HEK293 (cell line): Measurements from ENCODE around the gene MAN1B1.
A peak's percentile ranks its signal among the peaks of the same experiment; 100 is the strongest.

Source experiments
- CTCF ChIA-PET: fragments of 350-600 bp; formaldehyde crosslinking; extraction: SDS; loops from one replicate; lab custom pipeline; 2021; ENCODE audit warnings: antibody characterized with exemption; lab: Yijun Ruan, JAX
- POLR2A ChIA-PET: fragments of 300-600 bp; formaldehyde crosslinking; extraction: SDS; loops from one replicate; lab custom pipeline; 2020; ENCODE audit warnings: antibody characterized with exemption, inconsistent platforms; lab: Yijun Ruan, JAX
- H3K27ac ChIP-seq: fragments of 200-500 bp; sonication (Bioruptor generic); 2 replicates; pipeline ENCODE4 v1.5.1; 2014; ENCODE audit warnings: low read depth, low read length, control low read depth, inconsistent platforms; ENCODE audit errors: extremely low read depth
- H3K36me3 ChIP-seq, 2 experiments: fragments of 200-500 bp in 1 of 2; sonication (Bioruptor generic) in 1 of 2; 1 replicate in 1 of 2; 2 replicates in 1 of 2; pipeline ENCODE4 v1.5.1; 2014 to 2017; ENCODE audit warnings: inconsistent platforms in 2 of 2, low read length in 2 of 2; ENCODE audit not compliant: control insufficient read depth in 2 of 2, insufficient read depth in 1 of 2
- H3K4me1 ChIP-seq: fragments of 200-500 bp; sonication (Bioruptor generic); 2 replicates; pipeline ENCODE4 v1.5.1; 2014; ENCODE audit warnings: mild to moderate bottlenecking, low read length, inconsistent platforms; ENCODE audit not compliant: control insufficient read depth, insufficient read depth
- H3K4me3 ChIP-seq: 2 replicates; pipeline ENCODE4 v1.5.1; 2011; ENCODE audit warnings: low read depth, mild to moderate bottlenecking, control low read depth, low read length, moderate library complexity
- H3K9me3 ChIP-seq: fragments of 200-500 bp; sonication (Bioruptor generic); 2 replicates; pipeline ENCODE4 v1.5.1; 2014; ENCODE audit warnings: low read depth, low read length, inconsistent platforms; ENCODE audit not compliant: control insufficient read depth, insufficient read depth
- HIC1 ChIP-seq: fragments of 450-650 bp; formaldehyde crosslinking; IDR thresholded peaks from 2 replicates; pipeline ENCODE4 v1.5.1; 2016; ENCODE audit warnings: missing biosample characterization, missing genetic modification characterization
- KLF1 ChIP-seq: fragments of 450-650 bp; formaldehyde crosslinking; IDR thresholded peaks from 2 replicates; pipeline ENCODE4 v1.5.1; 2016; ENCODE audit warnings: missing biosample characterization, missing genetic modification characterization
- KLF9 ChIP-seq: fragments of 450-650 bp; formaldehyde crosslinking; IDR thresholded peaks from 2 replicates; pipeline ENCODE4 v1.5.1; 2016; ENCODE audit warnings: missing biosample characterization, missing genetic modification characterization, low read depth
- PRDM10 ChIP-seq: fragments of 450-650 bp; formaldehyde crosslinking; IDR thresholded peaks from 2 replicates; pipeline ENCODE4 v1.5.1; 2016; ENCODE audit warnings: missing biosample characterization, missing genetic modification characterization
- SP2 ChIP-seq: fragments of 450-650 bp; formaldehyde crosslinking; IDR thresholded peaks from 2 replicates; pipeline ENCODE4 v1.5.1; 2016; ENCODE audit warnings: missing biosample characterization, missing genetic modification characterization
- SP7 ChIP-seq: fragments of 450-650 bp; formaldehyde crosslinking; IDR thresholded peaks from 2 replicates; pipeline ENCODE4 v1.5.1; 2016; ENCODE audit warnings: missing biosample characterization, missing genetic modification characterization
- ZBTB8A ChIP-seq: fragments of 450-650 bp; formaldehyde crosslinking; IDR thresholded peaks from 2 replicates; pipeline ENCODE4 v1.5.1; 2016; ENCODE audit warnings: missing biosample characterization, missing genetic modification characterization
- ZFHX2 ChIP-seq: fragments of 450-650 bp; formaldehyde crosslinking; conservative IDR thresholded peaks from 2 replicates; pipeline ENCODE4 v1.5.1; 2016; ENCODE audit warnings: missing biosample characterization, missing genetic modification characterization
- ZNF10 ChIP-seq: fragments of 450-650 bp; formaldehyde crosslinking; IDR thresholded peaks from 2 replicates; pipeline ENCODE4 v1.5.1; 2017; ENCODE audit warnings: missing biosample characterization, missing genetic modification characterization
- ZNF114 ChIP-seq: fragments of 450-650 bp; formaldehyde crosslinking; IDR thresholded peaks from 2 replicates; pipeline ENCODE4 v1.5.0; 2017; ENCODE audit warnings: missing biosample characterization, missing genetic modification characterization
- ZNF292 ChIP-seq: fragments of 450-650 bp; formaldehyde crosslinking; IDR thresholded peaks from 2 replicates; pipeline ENCODE4 v1.5.1; 2016; ENCODE audit warnings: low read depth, missing biosample characterization, missing genetic modification characterization, borderline replicate concordance
- ZNF302 ChIP-seq: fragments of 450-650 bp; formaldehyde crosslinking; IDR thresholded peaks from 2 replicates; pipeline ENCODE4 v1.5.1; 2016; ENCODE audit warnings: missing biosample characterization, missing genetic modification characterization, low read depth
- ZNF335 ChIP-seq: fragments of 450-650 bp; formaldehyde crosslinking; conservative IDR thresholded peaks from 2 replicates; pipeline ENCODE4 v1.5.1; 2016; ENCODE audit warnings: missing biosample characterization, missing genetic modification characterization
- ZNF341 ChIP-seq: fragments of 450-650 bp; formaldehyde crosslinking; IDR thresholded peaks from 2 replicates; pipeline ENCODE4; 2016; ENCODE audit warnings: low read depth, missing biosample characterization, missing genetic modification characterization
- ZNF362 ChIP-seq: fragments of 450-650 bp; formaldehyde crosslinking; IDR thresholded peaks from 2 replicates; pipeline ENCODE4 v1.5.1; 2016; ENCODE audit warnings: missing biosample characterization, missing genetic modification characterization
- ZNF398 ChIP-seq: fragments of 450-650 bp; formaldehyde crosslinking; IDR thresholded peaks from 2 replicates; pipeline ENCODE4 v1.5.1; 2017; ENCODE audit warnings: missing biosample characterization, missing genetic modification characterization
- ZNF514 ChIP-seq: fragments of 450-650 bp; formaldehyde crosslinking; IDR thresholded peaks from 2 replicates; pipeline ENCODE4 v1.5.1; 2016; ENCODE audit warnings: missing biosample characterization, missing genetic modification characterization
- ZNF624 ChIP-seq: fragments of 450-650 bp; formaldehyde crosslinking; IDR thresholded peaks from 2 replicates; pipeline ENCODE4 v1.5.1; 2017; ENCODE audit warnings: missing biosample characterization, missing genetic modification characterization
- ZNF768 ChIP-seq: fragments of 450-650 bp; formaldehyde crosslinking; IDR thresholded peaks from 2 replicates; pipeline ENCODE4 v1.5.1; 2018; ENCODE audit warnings: missing biosample characterization, mild to moderate bottlenecking, missing genetic modification characterization
- ZNF776 ChIP-seq: fragments of 450-650 bp; formaldehyde crosslinking; IDR thresholded peaks from 2 replicates; pipeline ENCODE4 v1.5.0; 2017; ENCODE audit warnings: missing biosample characterization, missing genetic modification characterization, borderline replicate concordance
- ZNF830 ChIP-seq: fragments of 450-650 bp; IDR thresholded peaks from 2 replicates; pipeline ENCODE4 v1.5.0; 2018; ENCODE audit warnings: missing biosample characterization, missing genetic modification characterization, low read depth, mild to moderate bottlenecking, moderate library complexity
- ZSCAN16 ChIP-seq: fragments of 450-650 bp; formaldehyde crosslinking; IDR thresholded peaks from 2 replicates; pipeline ENCODE4 v1.5.1; 2016; ENCODE audit warnings: missing biosample characterization, missing genetic modification characterization

MAN1B1 gene

GRCh38 chr9:137044037-137044436, 42.7 kb upstream of the MAN1B1 start:
- peaks cover 0 to 19% of the 10 kb centered on the region in 2 experiments; a peak in 1 of 3 replicates for H3K36me3 ChIP-seq
- no peak overlapping the region for H3K4me3 ChIP-seq
- ChIA-PET CTCF (interaction anchor here (0.7 to 5.3 kb wide), 6 partner anchors 9 to 257 kb away, joined by 3 to 47 read pairs (median 6); partner anchors contain the start of gene ABCA2), POLR2A (interaction anchor here (0.8 to 1.0 kb wide), 3 partner anchors 9 to 86 kb away, joined by 3 read pairs; partner anchors contain the start of gene SAPCD2)
- H3K4me1 ChIP-seq: peaks cover 5% of the 10 kb centered on the region; the same call in 1 of the 2 replicates
- no peak overlapping the region for H3K27ac ChIP-seq
- H3K9me3 ChIP-seq: no peaks in the 10 kb centered on the region
- TF ChIP-seq ZSCAN16 (tag by site-specific recombination): no peak
- 0 out of 2 replicates have a peak, but pooled peaks have one; percentile 5 for TF ChIP-seq ZBTB8A (tag by site-specific recombination)

- ChIA-PET CTCF (interaction anchor here (0.7 to 5.3 kb wide), 8 partner anchors 10 to 257 kb away, joined by 3 to 47 read pairs (median 8); partner anchors contain the start of gene ABCA2), POLR2A (interaction anchor here (0.8 to 1.0 kb wide), 4 partner anchors 10 to 196 kb away, joined by 3 read pairs; partner anchors contain the start of genes SAPCD2 and TUBB4B)
- Histone ChIP-seq H3K36me3 (peaks cover 0 to 13% of the 10 kb centered on the region in 2 experiments; a peak in 1 of 3 replicates), H3K27ac (peak overlapping the region; percentile 79; the same call in 1 of the 2 replicates), H3K9me3 (no peaks in the 10 kb centered on the region), H3K4me3 (peak overlapping the region; percentile 58), H3K4me1 (peaks cover 5% of the 10 kb centered on the region; the same call in 1 of the 2 replicates)
- TF ChIP-seq ZNF776 (tag by site-specific recombination) (no peak), ZNF302 (tag by site-specific recombination) (no peak), ZNF114 (tag by site-specific recombination) (no peak), SP2 (tag by site-specific recombination) (peak; percentile 68), ZNF292 (tag by site-specific recombination) (no peak), PRDM10 (tag by site-specific recombination) (0 out of 2 replicates have a peak, but pooled peaks have one; percentile 24), ZNF830 (tag by site-specific recombination) (no peak), ZFHX2 (tag by site-specific recombination) (peak; percentile 20; the same call in 1 of the 2 replicates), HIC1 (tag by site-specific recombination) (0 out of 2 replicates have a peak, but pooled peaks have one; percentile 32), ZNF10 (tag by site-specific recombination) (no peak), ZNF624 (tag by site-specific recombination) (no peak), ZNF514 (tag by site-specific recombination) (no peak), KLF1 (peak; percentile 66), ZNF768 (peak; percentile 43; the same call in 1 of the 2 replicates), SP7 (tag by site-specific recombination) (no peak), KLF9 (peak; percentile 59; the same call in 1 of the 2 replicates), ZNF398 (peak; percentile 33; the same call in 1 of the 2 replicates), ZNF341 (tag by site-specific recombination) (no peak), ZNF362 (tag by site-specific recombination) (no peak), ZNF335 (tag by site-specific recombination) (peak; percentile 99)
Measured at GRCh38 chr9:137044502-137045177, 42.1 kb upstream of the MAN1B1 start.
